MCF 10A (cell line): Measurements from ENCODE around the gene RTBDN. TPM values are rescaled to one million over a fixed set of nuclear protein-coding genes. Genes with fewer than 3 reads are reported as not detected.
"Not testable (repeated sequence)": the region's sequence is repeated elsewhere in the genome, so short reads cannot be mapped to it uniquely, and the experiment has no call there.

Experiments used
- BruUV-seq: library from RNA; stranded (reverse); fragments of 400-500 nt; replicated peaks from 2 replicates; lab custom pipeline; 2021; lab: Mats Ljungman, UMichigan
- CTCF ChIA-PET: fragments of 300-600 bp; sonication (Branson Sonifier 250); formaldehyde crosslinking; extraction: SDS; loops from one replicate; lab custom pipeline; 2021; ENCODE audit warnings: antibody characterized with exemption, inconsistent platforms; lab: Yijun Ruan, JAX
- POLR2A ChIA-PET: fragments of 300-600, 350-650 bp; sonication (Branson Sonifier 250); formaldehyde crosslinking; extraction: SDS; loops from one replicate; lab custom pipeline; 2020; ENCODE audit warnings: antibody characterized with exemption, inconsistent platforms; lab: Yijun Ruan, JAX
- DNase-seq: peaks from one replicate; pipeline ENCODE4 v3.0.0-alpha.2; 2018; ENCODE audit not compliant: unreplicated experiment
- H3K27ac Mint-ChIP-seq: one replicate; pipeline ENCODE4 v1.8.0; 2022; ENCODE audit warnings: mild to moderate bottlenecking, low read depth, mixed read lengths; ENCODE audit not compliant: unreplicated experiment
- H3K27me3 Mint-ChIP-seq: one replicate; pipeline ENCODE4 v1.8.0; 2022; ENCODE audit warnings: mixed read lengths; ENCODE audit not compliant: insufficient read depth, unreplicated experiment
- H3K36me3 Mint-ChIP-seq: one replicate; pipeline ENCODE4 v1.8.0; 2022; ENCODE audit warnings: mild to moderate bottlenecking, moderate library complexity, mixed read lengths; ENCODE audit not compliant: insufficient read depth, unreplicated experiment
- H3K4me1 Mint-ChIP-seq: one replicate; pipeline ENCODE4 v1.8.0; 2022; ENCODE audit warnings: mixed read lengths; ENCODE audit not compliant: insufficient read depth, unreplicated experiment
- H3K4me3 Mint-ChIP-seq: one replicate; pipeline ENCODE4 v1.8.0; 2022; ENCODE audit warnings: mild to moderate bottlenecking, moderate library complexity, mixed read lengths; ENCODE audit not compliant: unreplicated experiment
- H3K9me3 Mint-ChIP-seq: one replicate; pipeline ENCODE4 v1.8.0; 2022; ENCODE audit warnings: mixed read lengths; ENCODE audit not compliant: unreplicated experiment
- CTCF ChIP-seq: fragments of 200-600 bp; IDR thresholded peaks from one replicate; pipeline ENCODE4 v1.8.0; 2022; ENCODE audit warnings: antibody characterized with exemption, mild to moderate bottlenecking; ENCODE audit not compliant: unreplicated experiment
- intact Hi-C: fragments of 100-400 bp; cut with micrococcal nuclease; formaldehyde crosslinking; loops from 2 replicates; pipeline ENCODE4 v1.14.1; 2022
- total RNA-seq: library from RNA; stranded (reverse); gene quantifications from 2 replicates; pipeline ENCODE4 v1.2.3, GENCODE V29; 2022

The RTBDN gene
- total RNA-seq, 1 experiment from 2014 or later = not detected

DNA sequence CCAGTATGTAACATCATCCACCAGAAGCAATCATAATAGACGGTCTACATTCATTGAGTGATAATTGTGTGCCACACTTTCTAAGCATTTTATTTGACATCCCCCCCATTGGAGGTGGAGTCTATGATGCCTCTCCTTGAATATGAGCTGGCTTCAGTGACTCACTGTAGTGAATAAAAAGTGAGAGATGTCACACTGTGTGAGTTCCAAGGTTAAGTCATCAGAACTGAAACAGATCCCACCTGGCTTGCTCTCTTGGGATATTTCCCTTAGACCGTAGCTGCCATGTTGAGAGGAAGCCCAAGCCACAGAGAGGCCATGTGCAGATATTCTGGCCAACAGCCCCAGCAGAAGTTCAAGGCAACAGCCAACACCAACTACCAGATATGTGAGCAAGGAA, 12.6 kb downstream of the RTBDN start:
- ChIA-PET CTCF (interaction anchor here (0.6 to 0.7 kb wide), 2 partner anchors 10 to 88 kb away, joined by 3 to 4 read pairs; no protein-coding TSS in a partner anchor), POLR2A (no interaction called here)
- H3K4me1 Mint-ChIP-seq = no peaks in the 10 kb centered on the region
- H3K4me3 Mint-ChIP-seq = no peak overlapping the region
- no peaks in the 10 kb centered on the region for H3K27me3 Mint-ChIP-seq
- intact Hi-C loops = no loop called here
- no peaks in the 10 kb centered on the region for H3K36me3 Mint-ChIP-seq
- no peak overlapping the region for H3K27ac Mint-ChIP-seq
- BruUV-seq = no TSS peak
- no peak for TF ChIP-seq CTCF
- DNase-seq = no peak
- H3K9me3 Mint-ChIP-seq = peaks cover 8% of the 10 kb centered on the region

DNA sequence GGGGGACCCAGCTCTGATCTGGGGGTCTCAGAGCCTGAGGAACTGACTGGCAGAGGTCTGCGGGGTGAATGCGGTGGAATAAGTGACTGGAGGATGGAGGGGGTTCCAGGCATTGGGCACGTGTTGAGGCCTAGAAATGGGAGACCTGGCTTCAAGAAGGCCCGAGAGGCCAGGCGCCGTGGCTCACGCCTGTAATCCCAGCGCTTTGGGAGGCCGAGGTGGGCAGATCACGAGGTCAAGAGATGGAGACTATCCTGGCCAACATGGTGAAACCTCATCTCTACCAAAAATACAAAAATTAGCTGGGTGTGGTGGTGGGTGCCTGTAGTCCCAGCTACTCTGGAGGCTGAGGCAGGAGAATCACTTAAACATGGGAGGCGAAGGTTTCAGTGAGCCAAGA, 16.6 kb downstream of the RTBDN start:
- H3K27ac Mint-ChIP-seq, DNase-seq, H3K4me1 Mint-ChIP-seq, BruUV-seq, H3K4me3 Mint-ChIP-seq, intact Hi-C loops, POLR2A ChIA-PET, H3K27me3 Mint-ChIP-seq, H3K9me3 Mint-ChIP-seq: not testable (repeated sequence)
- peaks cover 24% of the 10 kb centered on the region for H3K36me3 Mint-ChIP-seq
- CTCF ChIA-PET = interaction anchor here (0.6 to 0.9 kb wide), 2 partner anchors 41 to 321 kb away, joined by 3 to 6 read pairs; no protein-coding TSS in a partner anchor

- ChIA-PET POLR2A (interaction anchor here (0.6 kb wide), 3 partner anchors 14 to 34 kb away, joined by 3 read pairs; partner anchors contain the start of gene JUNB), CTCF (interaction anchor here (0.6 to 1.8 kb wide), 4 partner anchors 30 to 64 kb away, joined by 3 to 6 read pairs (median 4); no protein-coding TSS in a partner anchor)
- H3K4me1 Mint-ChIP-seq, H3K4me3 Mint-ChIP-seq, H3K27ac Mint-ChIP-seq, BruUV-seq, DNase-seq, H3K9me3 Mint-ChIP-seq, intact Hi-C loops, H3K27me3 Mint-ChIP-seq: not testable (repeated sequence)
- peaks cover 26% of the 10 kb centered on the region for H3K36me3 Mint-ChIP-seq
Observed at GRCh38 chr19:12817188-12817587, 17.2 kb downstream of the RTBDN start.

- peaks cover 26% of the 10 kb centered on the region for H3K36me3 Mint-ChIP-seq
- no peaks in the 10 kb centered on the region for H3K9me3 Mint-ChIP-seq
- no peak for TF ChIP-seq CTCF
- H3K27me3 Mint-ChIP-seq = no peaks in the 10 kb centered on the region
- CTCF ChIA-PET = interaction anchor here (1.0 to 1.7 kb wide), 3 partner anchors 24 to 49 kb away, joined by 5 to 6 read pairs (median 6); no protein-coding TSS in a partner anchor
- intact Hi-C loops = no loop called here
- H3K27ac Mint-ChIP-seq = no peak overlapping the region
- H3K4me1 Mint-ChIP-seq = no peaks in the 10 kb centered on the region
- no TSS peak for BruUV-seq
- DNase-seq = no peak
- H3K4me3 Mint-ChIP-seq = no peak overlapping the region
- POLR2A ChIA-PET = no interaction called here
Observed at GRCh38 chr19:12815088-12815487, 19.3 kb downstream of the RTBDN start.

- ChIA-PET POLR2A (interaction anchor here (0.6 to 1.7 kb wide), 12 partner anchors 10 to 1480 kb away, joined by 3 to 10 read pairs (median 5); partner anchors contain the start of genes DNASE2, GCDH, JUNB and ZNF490), CTCF (interaction anchor here (0.9 to 1.8 kb wide), 3 partner anchors 10 to 46 kb away, joined by 4 to 7 read pairs (median 4); no protein-coding TSS in a partner anchor)
- no peaks in the 10 kb centered on the region for H3K9me3 Mint-ChIP-seq
- peaks cover 15% of the 10 kb centered on the region for H3K4me1 Mint-ChIP-seq
- no peak for TF ChIP-seq CTCF
- H3K4me3 Mint-ChIP-seq = peak within 1 kb of the TSS; percentile 94
- H3K36me3 Mint-ChIP-seq = peaks cover 6% of the 10 kb centered on the region
- BruUV-seq = TSS peak; percentile 57
- intact Hi-C loops = no loop called here
- H3K27ac Mint-ChIP-seq = peak within 1 kb of the TSS; percentile 83
- H3K27me3 Mint-ChIP-seq = no peaks in the 10 kb centered on the region
- DNase-seq = peak; percentile 89
Observed at GRCh38 chr19:12806242-12807081, 27.9 kb downstream of the RTBDN start, which contains the start of gene RNASEH2A. Gene RNASEH2A (plus strand): TSS chr19:12806584. CDS start chr19:12806674, 90 bp downstream.
